GM12874 (cell line): ENCODE measurements around the gene DGLUCY.

Experiments used
- CTCF ChIP-seq: IDR thresholded peaks from 2 replicates; pipeline ENCODE4 v1.5.1; 2011; ENCODE audit warnings: low read depth, mild to moderate bottlenecking, control low read depth, low read length, moderate library complexity; ENCODE audit not compliant: insufficient read depth

Gene DGLUCY

GRCh38 chr14:91119556-91120311, 5.9 kb downstream of the DGLUCY start:
- TF ChIP-seq CTCF = no peak

GRCh38 chr14:91123201-91123600, 9.3 kb downstream of the DGLUCY start:
- TF ChIP-seq CTCF = no peak

- no peak for TF ChIP-seq CTCF
Observed at GRCh38 chr14:91125271-91125660, 11.4 kb downstream of the DGLUCY start.

- no peak for TF ChIP-seq CTCF
Observed at GRCh38 chr14:91125801-91126200, 11.9 kb downstream of the DGLUCY start.

GRCh38 chr14:91126761-91127160, 12.9 kb downstream of the DGLUCY start:
- TF ChIP-seq CTCF = no peak

GRCh38 chr14:91127401-91127801, 13.5 kb downstream of the DGLUCY start:
- no peak for TF ChIP-seq CTCF

- no peak for TF ChIP-seq CTCF
Observed at GRCh38 chr14:91127924-91128323, 14.1 kb downstream of the DGLUCY start.

GRCh38 chr14:91128699-91129098, 14.8 kb downstream of the DGLUCY start:
- no peak for TF ChIP-seq CTCF
